A549 (cell line): ENCODE data around the gene ERGIC1. TPM values are rescaled to one million over a fixed set of nuclear protein-coding genes. Genes with fewer than 3 reads are reported as not detected.

Experiments
- ATAC-seq, 2 experiments: fragments of 200-7000 bp in 1 of 2; fragments of >200 bp in 1 of 2; cut with Nextera tagmentation in 1 of 2; cut with Tn5 transposase in 1 of 2; 3 replicates each; pipeline versions ENCODE4 v1.8.0 to v1.9.1; 2018 to 2020; ENCODE audit warnings: mild to moderate bottlenecking in 1 of 2, moderate library complexity in 1 of 2
- CTCF ChIA-PET: fragments of 300-600 bp; sonication (Branson Sonifier 250); formaldehyde crosslinking; extraction: SDS; loops from one replicate; lab custom pipeline; 2021; ENCODE audit warnings: antibody characterized with exemption, inconsistent platforms; lab: Yijun Ruan, JAX
- POLR2A ChIA-PET: fragments of 350-600 bp; formaldehyde crosslinking; extraction: SDS; loops from one replicate; lab custom pipeline; 2021; ENCODE audit warnings: antibody characterized with exemption, inconsistent platforms; lab: Yijun Ruan, JAX
- DNase-seq, 2 experiments: peaks; one replicate each; pipeline versions ENCODE4 v3.0.0 to v3.0.0-alpha.2; 2011 to 2016; ENCODE audit warnings: low read depth in 1 of 2, low spot score in 1 of 2
- FAIRE-seq: peaks from 2 replicates; lab custom pipeline; 2011; peaks lifted over from hg19 to GRCh38; lab: Jason Lieb, UNC
- H3K27ac ChIP-seq, 2 experiments: fragments of >200 bp; sonication (Bioruptor Twin); formaldehyde crosslinking; 3 replicates each; pipeline ENCODE4 v1.5.1; 2016 to 2017
- H3K4me1 ChIP-seq: fragments of >200 bp; sonication (Bioruptor Twin); formaldehyde crosslinking; 3 replicates; pipeline ENCODE4 v1.6.1; 2016
- H3K4me2 ChIP-seq: fragments of >200 bp; sonication (Bioruptor Twin); formaldehyde crosslinking; 3 replicates; pipeline ENCODE4 v1.6.1; 2016
- H3K4me3 ChIP-seq: fragments of >200 bp; sonication (Bioruptor Twin); formaldehyde crosslinking; 3 replicates; pipeline ENCODE4 v1.5.1; 2016
- H3K9me3 ChIP-seq: fragments of >200 bp; sonication (Bioruptor Twin); formaldehyde crosslinking; 3 replicates; pipeline ENCODE4 v1.6.1; 2016
- HDAC2 ChIP-seq: fragments of 200-600 bp; sonication (generic); IDR thresholded peaks from 2 replicates; pipeline ENCODE4 v1.6.1; 2016
- HEYL ChIP-seq: fragments of 250-450 bp; sonication (Bioruptor Pico); IDR thresholded peaks from 2 replicates; pipeline ENCODE4 v1.8.0; 2021; ENCODE audit warnings: mild to moderate bottlenecking, moderate library complexity
- HOXB13 ChIP-seq: fragments of 250-450 bp; sonication (Bioruptor Pico); IDR thresholded peaks from 2 replicates; pipeline ENCODE4 v1.5.0; 2020; ENCODE audit warnings: low read depth, mild to moderate bottlenecking, moderate library complexity
- JUN ChIP-seq, 2 experiments: fragments of >200 bp; sonication (Bioruptor Twin); formaldehyde crosslinking; IDR thresholded peaks; 2 replicates in 1 of 2; 3 replicates in 1 of 2; pipeline ENCODE4 v1.6.1; 2016 to 2017
- KDM1A ChIP-seq: fragments of 200-600 bp; sonication (generic); IDR thresholded peaks from 2 replicates; pipeline ENCODE4 v1.6.1; 2016; ENCODE audit warnings: low read depth, mild to moderate bottlenecking
- MAZ ChIP-seq: fragments of 150-350 bp; IDR thresholded peaks from 2 replicates; pipeline ENCODE4 v1.6.1; 2014; ENCODE audit warnings: antibody characterized with exemption, low read depth, low read length, borderline replicate concordance
- NPAS2 ChIP-seq: fragments of 250-450 bp; sonication (Bioruptor Pico); IDR thresholded peaks from 2 replicates; pipeline ENCODE4 v1.8.0; 2022; ENCODE audit warnings: mild to moderate bottlenecking, moderate library complexity, borderline replicate concordance
- NR3C1 ChIP-seq: fragments of >200 bp; sonication (Bioruptor Twin); formaldehyde crosslinking; IDR thresholded peaks from 3 replicates; pipeline ENCODE4 v1.6.1; 2017
- POLR2A ChIP-seq: IDR thresholded peaks from 2 replicates; pipeline ENCODE4 v1.6.1; 2012; ENCODE audit warnings: mild to moderate bottlenecking, low read length
- RAD21 ChIP-seq, 2 experiments: fragments of >200 bp in 1 of 2; sonication (Bioruptor Twin) in 1 of 2; formaldehyde crosslinking in 1 of 2; IDR thresholded peaks in 1 of 2; conservative IDR thresholded peaks in 1 of 2; 2 replicates in 1 of 2; 3 replicates in 1 of 2; pipeline ENCODE4 v1.6.1; 2012 to 2018; ENCODE audit warnings: inconsistent platforms in 1 of 2
- RCOR1 ChIP-seq: fragments of 150-350 bp; IDR thresholded peaks from 2 replicates; pipeline ENCODE4 v1.6.1; 2014; ENCODE audit warnings: antibody characterized with exemption, low read length, low read depth
- SMC3 ChIP-seq: fragments of >200 bp; sonication (Bioruptor Twin); formaldehyde crosslinking; IDR thresholded peaks from 3 replicates; pipeline ENCODE4 v1.6.1; 2018; ENCODE audit warnings: inconsistent platforms
- ZFP36 ChIP-seq: fragments of 450-650 bp; IDR thresholded peaks from 2 replicates; pipeline ENCODE4 v1.6.1; 2014; ENCODE audit warnings: borderline replicate concordance; ENCODE audit not compliant: partially characterized antibody
- ZNF302 ChIP-seq: fragments of 250-450 bp; sonication (Bioruptor Pico); IDR thresholded peaks from 2 replicates; pipeline ENCODE4 v1.9.0; 2021; ENCODE audit warnings: inconsistent platforms, mild to moderate bottlenecking, moderate library complexity
- WGBS: methylation state at CpG from one replicate; pipeline ENCODE4 v1.1.6; 2017; ENCODE audit errors: missing lambda C conversion rate; 5-methylcytosine and 5-hydroxymethylcytosine counted together
- polyA plus RNA-seq, 4 experiments: library from polyadenylated mRNA; depleted of rRNA in 3 of 4; stranded (reverse); fragments of >200 nt; fragmentation: RNase III in 1 of 4; extraction: RNeasy Plus Mini Kit Qiagen cat#74134 plus additional on column Dnase treatment in 1 of 4; gene quantifications; 2 replicates in 3 of 4; 3 replicates in 1 of 4; pipeline ENCODE4 v1.2.3, GENCODE V29; 2011 to 2017
- TF ChIP-seq, protein P1 (sequence below): fragments of 150-350 bp; IDR thresholded peaks from 2 replicates; pipeline ENCODE4 v1.6.1; 2014; ENCODE audit warnings: low read depth, mild to moderate bottlenecking, low read length
- TF ChIP-seq, protein P2 (sequence below): fragments of 200-600 bp; sonication (generic); IDR thresholded peaks from 2 replicates; pipeline ENCODE4 v1.6.1; 2016; ENCODE audit warnings: antibody characterized with exemption, mild to moderate bottlenecking, moderate library complexity
- TF ChIP-seq, protein P3 (sequence below): IDR thresholded peaks from 2 replicates; pipeline ENCODE4 v1.6.1; 2012; ENCODE audit warnings: low read depth, borderline replicate concordance
- TF ChIP-seq, protein P4 (sequence below): fragments of 250-450 bp; sonication (Bioruptor Pico); IDR thresholded peaks from 2 replicates; pipeline ENCODE4 v1.5.0; 2020; ENCODE audit warnings: low read depth, mild to moderate bottlenecking, moderate library complexity
- TF ChIP-seq, protein P5 (sequence below): fragments of >200 bp; sonication (Bioruptor Twin); formaldehyde crosslinking; IDR thresholded peaks from 3 replicates; pipeline ENCODE4 v1.6.1; 2016

The ERGIC1 gene
- polyA plus RNA-seq, 2 of the 4 experiments (the other 2 are of a cell fraction): 176 to 304 TPM

DNA sequence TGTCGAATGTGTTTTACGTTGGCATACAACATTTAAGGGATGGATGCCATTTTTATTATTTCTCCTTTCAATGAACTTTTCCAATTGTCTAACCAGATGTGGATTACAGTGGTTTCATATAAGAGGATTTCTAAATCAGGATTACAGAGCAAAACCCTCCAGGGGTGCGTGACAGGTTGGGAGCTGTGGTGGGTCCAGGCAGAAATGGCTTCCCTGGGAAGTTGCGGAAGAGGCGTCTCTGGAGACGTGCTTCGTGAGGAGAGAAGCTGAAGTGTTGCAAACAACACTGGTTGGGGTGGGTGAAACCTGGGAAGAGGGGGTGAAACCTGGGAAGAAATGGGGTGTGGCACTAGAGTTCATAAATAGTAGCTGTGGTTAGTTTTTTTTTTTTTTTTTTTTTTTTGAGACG is 120.7 kb downstream of the ERGIC1 start (continued):
- TF ChIP-seq RCOR1 (no peak), NPAS2 (CRISPR knock-in tag) (no peak), ZNF302 (no peak), HOXB13 (peak; percentile 85), HDAC2 (no peak), RAD21 (conservative IDR thresholded peaks at IDR 0.05 in 1 of 2, IDR thresholded peaks at IDR 0.05 in 1 of 2) (no peak), POLR2A (no peak), JUN (IDR thresholded peaks at IDR 0.05) (no peak), ZFP36 (no peak), MAZ (no peak), NR3C1 (no peak), HEYL (CRISPR knock-in tag) (no peak; the same call in 1 of the 2 replicates)
- TF ChIP-seq, protein P1, sequence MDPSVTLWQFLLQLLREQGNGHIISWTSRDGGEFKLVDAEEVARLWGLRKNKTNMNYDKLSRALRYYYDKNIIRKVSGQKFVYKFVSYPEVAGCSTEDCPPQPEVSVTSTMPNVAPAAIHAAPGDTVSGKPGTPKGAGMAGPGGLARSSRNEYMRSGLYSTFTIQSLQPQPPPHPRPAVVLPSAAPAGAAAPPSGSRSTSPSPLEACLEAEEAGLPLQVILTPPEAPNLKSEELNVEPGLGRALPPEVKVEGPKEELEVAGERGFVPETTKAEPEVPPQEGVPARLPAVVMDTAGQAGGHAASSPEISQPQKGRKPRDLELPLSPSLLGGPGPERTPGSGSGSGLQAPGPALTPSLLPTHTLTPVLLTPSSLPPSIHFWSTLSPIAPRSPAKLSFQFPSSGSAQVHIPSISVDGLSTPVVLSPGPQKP: no peak
- TF ChIP-seq, protein P2, sequence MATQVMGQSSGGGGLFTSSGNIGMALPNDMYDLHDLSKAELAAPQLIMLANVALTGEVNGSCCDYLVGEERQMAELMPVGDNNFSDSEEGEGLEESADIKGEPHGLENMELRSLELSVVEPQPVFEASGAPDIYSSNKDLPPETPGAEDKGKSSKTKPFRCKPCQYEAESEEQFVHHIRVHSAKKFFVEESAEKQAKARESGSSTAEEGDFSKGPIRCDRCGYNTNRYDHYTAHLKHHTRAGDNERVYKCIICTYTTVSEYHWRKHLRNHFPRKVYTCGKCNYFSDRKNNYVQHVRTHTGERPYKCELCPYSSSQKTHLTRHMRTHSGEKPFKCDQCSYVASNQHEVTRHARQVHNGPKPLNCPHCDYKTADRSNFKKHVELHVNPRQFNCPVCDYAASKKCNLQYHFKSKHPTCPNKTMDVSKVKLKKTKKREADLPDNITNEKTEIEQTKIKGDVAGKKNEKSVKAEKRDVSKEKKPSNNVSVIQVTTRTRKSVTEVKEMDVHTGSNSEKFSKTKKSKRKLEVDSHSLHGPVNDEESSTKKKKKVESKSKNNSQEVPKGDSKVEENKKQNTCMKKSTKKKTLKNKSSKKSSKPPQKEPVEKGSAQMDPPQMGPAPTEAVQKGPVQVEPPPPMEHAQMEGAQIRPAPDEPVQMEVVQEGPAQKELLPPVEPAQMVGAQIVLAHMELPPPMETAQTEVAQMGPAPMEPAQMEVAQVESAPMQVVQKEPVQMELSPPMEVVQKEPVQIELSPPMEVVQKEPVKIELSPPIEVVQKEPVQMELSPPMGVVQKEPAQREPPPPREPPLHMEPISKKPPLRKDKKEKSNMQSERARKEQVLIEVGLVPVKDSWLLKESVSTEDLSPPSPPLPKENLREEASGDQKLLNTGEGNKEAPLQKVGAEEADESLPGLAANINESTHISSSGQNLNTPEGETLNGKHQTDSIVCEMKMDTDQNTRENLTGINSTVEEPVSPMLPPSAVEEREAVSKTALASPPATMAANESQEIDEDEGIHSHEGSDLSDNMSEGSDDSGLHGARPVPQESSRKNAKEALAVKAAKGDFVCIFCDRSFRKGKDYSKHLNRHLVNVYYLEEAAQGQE: no peak
- TF ChIP-seq, protein P3, sequence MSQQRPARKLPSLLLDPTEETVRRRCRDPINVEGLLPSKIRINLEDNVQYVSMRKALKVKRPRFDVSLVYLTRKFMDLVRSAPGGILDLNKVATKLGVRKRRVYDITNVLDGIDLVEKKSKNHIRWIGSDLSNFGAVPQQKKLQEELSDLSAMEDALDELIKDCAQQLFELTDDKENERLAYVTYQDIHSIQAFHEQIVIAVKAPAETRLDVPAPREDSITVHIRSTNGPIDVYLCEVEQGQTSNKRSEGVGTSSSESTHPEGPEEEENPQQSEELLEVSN: no peak
- TF ChIP-seq, protein P4, sequence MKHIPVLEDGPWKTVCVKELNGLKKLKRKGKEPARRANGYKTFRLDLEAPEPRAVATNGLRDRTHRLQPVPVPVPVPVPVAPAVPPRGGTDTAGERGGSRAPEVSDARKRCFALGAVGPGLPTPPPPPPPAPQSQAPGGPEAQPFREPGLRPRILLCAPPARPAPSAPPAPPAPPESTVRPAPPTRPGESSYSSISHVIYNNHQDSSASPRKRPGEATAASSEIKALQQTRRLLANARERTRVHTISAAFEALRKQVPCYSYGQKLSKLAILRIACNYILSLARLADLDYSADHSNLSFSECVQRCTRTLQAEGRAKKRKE (CRISPR knock-in tag): peak; percentile 29
- TF ChIP-seq, protein P5, sequence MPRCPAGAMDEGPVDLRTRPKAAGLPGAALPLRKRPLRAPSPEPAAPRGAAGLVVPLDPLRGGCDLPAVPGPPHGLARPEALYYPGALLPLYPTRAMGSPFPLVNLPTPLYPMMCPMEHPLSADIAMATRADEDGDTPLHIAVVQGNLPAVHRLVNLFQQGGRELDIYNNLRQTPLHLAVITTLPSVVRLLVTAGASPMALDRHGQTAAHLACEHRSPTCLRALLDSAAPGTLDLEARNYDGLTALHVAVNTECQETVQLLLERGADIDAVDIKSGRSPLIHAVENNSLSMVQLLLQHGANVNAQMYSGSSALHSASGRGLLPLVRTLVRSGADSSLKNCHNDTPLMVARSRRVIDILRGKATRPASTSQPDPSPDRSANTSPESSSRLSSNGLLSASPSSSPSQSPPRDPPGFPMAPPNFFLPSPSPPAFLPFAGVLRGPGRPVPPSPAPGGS: no peak

DNA sequence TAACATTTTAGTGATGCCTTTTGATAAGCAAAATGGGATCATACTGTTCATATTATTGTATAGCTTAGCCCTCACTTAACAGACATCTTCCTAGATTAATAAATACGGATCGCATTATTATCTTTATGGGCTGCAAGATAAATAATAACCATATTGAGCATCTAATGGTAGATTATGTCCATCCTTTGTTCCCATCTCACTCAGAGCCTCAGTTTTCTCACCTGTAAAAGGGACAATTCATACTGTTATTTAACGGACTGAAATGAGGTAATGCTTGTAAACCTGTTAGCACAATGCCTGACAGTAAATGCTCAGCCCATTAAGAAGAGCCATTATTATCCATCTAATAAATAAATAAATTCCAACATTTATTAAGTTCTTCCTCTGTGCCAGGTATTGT is 122.2 kb downstream of the ERGIC1 start:
- H3K4me1 ChIP-seq: peaks cover 80% of the 10 kb centered on the region
- ATAC-seq (no peak), DNase-seq (no peak), FAIRE-seq (no peak)
- ChIA-PET CTCF (interaction anchor here (1.4 to 3.9 kb wide), 2 partner anchors 23 to 243 kb away, joined by 3 to 34 read pairs; no protein-coding TSS in a partner anchor), POLR2A (no interaction called here)
- no peak overlapping the region for H3K4me3 ChIP-seq
- TF ChIP-seq SMC3 (no peak), KDM1A (no peak), RCOR1 (0 out of 2 replicates have a peak, but pooled peaks have one; percentile 58), HDAC2 (peak; percentile 51; the same call in 1 of the 2 replicates)
- TF ChIP-seq, protein P4 (CRISPR knock-in tag): 0 out of 2 replicates have a peak, but pooled peaks have one; percentile 21
- 70% methylated on average over 3 of the region's 3 CpGs for WGBS
- peak overlapping the region; percentile 94 to 95 for H3K27ac ChIP-seq
- no peaks in the 10 kb centered on the region for H3K9me3 ChIP-seq
- H3K4me2 ChIP-seq: peak overlapping the region; percentile 73
